ENCODE measurements around the gene GMIP. TPM values are rescaled to one million over a fixed set of nuclear protein-coding genes. Genes with fewer than 3 reads are reported as not detected.

The GMIP gene
- total and polyA plus RNA-seq, 4 donors, result 0.89 to 6.5 (median 4.3) TPM

DNA sequence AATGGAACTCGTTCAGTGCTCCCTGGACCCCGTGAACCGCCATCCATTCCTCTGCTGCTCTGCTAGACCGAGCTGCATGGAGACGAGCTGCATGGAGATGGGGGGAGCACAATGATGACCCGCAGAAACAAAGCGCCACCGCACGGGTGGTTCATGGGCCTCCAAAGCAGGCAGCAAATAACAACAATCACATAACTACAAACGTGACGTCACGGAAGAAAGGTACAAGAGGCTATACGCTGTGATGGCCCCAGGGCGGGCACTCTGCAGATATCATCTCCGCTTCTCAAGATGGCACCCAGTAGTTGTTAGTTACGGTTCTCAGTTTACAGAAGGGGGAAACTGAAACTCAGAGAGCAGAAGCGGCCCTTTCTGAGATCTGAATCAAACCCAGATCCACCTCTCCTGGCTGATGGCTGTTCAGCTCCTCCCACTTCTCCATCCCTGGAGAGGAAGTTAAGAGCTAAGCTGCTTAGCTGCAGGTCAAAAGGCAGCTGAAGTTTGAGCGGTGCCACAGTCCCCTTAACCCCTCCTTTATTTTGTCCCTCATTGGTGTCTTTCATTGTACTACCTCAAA lies 18.3 kb upstream of the GMIP start:
- H3K9ac ChIP-seq (ENCODE audit: low read depth in 1 of 2, low read length in 2 of 2), result no peak overlapping the region
- no peak for DNase-seq (ENCODE audit: low spot score)
- H3K4me1 ChIP-seq (ENCODE audit: control insufficient read depth in 4 of 4, insufficient read depth in 4 of 4, low read length in 3 of 4), result peaks cover 4 to 20% (median 17%) of the 10 kb centered on the region in 4 donors
- no peaks in the 10 kb centered on the region for H3K27me3 ChIP-seq (ENCODE audit: control insufficient read depth in 4 of 4, insufficient read depth in 4 of 4, low read length in 3 of 4)
- no peak overlapping the region for H3K4me3 ChIP-seq (ENCODE audit: low read depth in 1 of 3, low read length in 3 of 3)
- no peaks in the 10 kb centered on the region for H3K9me3 ChIP-seq (ENCODE audit: control insufficient read depth in 4 of 4, low read length in 3 of 4)
- WGBS, result 81% methylated on average over 18 of the region's 18 CpGs
- H3K27ac ChIP-seq (ENCODE audit: low read depth in 1 of 2, low read length in 2 of 2), result no peak overlapping the region
- TF ChIP-seq, protein P1, sequence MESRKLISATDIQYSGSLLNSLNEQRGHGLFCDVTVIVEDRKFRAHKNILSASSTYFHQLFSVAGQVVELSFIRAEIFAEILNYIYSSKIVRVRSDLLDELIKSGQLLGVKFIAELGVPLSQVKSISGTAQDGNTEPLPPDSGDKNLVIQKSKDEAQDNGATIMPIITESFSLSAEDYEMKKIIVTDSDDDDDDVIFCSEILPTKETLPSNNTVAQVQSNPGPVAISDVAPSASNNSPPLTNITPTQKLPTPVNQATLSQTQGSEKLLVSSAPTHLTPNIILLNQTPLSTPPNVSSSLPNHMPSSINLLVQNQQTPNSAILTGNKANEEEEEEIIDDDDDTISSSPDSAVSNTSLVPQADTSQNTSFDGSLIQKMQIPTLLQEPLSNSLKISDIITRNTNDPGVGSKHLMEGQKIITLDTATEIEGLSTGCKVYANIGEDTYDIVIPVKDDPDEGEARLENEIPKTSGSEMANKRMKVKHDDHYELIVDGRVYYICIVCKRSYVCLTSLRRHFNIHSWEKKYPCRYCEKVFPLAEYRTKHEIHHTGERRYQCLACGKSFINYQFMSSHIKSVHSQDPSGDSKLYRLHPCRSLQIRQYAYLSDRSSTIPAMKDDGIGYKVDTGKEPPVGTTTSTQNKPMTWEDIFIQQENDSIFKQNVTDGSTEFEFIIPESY (IDR thresholded peaks at IDR 0.05), result no peak
- TF ChIP-seq FOXA1 (IDR thresholded peaks at IDR 0.05) (no peak), NR2F2 (IDR thresholded peaks at IDR 0.05) (no peak), TAF1 (conservative IDR thresholded peaks at IDR 0.05) (no peak), SP1 (IDR thresholded peaks at IDR 0.05) (no peak), RXRA (IDR thresholded peaks at IDR 0.05) (no peak), JUND (IDR thresholded peaks at IDR 0.05) (no peak), HNF4A (conservative IDR thresholded peaks at IDR 0.05) (no peak)
- TF ChIP-seq, protein P2, sequence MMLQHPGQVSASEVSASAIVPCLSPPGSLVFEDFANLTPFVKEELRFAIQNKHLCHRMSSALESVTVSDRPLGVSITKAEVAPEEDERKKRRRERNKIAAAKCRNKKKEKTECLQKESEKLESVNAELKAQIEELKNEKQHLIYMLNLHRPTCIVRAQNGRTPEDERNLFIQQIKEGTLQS (IDR thresholded peaks at IDR 0.05), result no peak
- TF ChIP-seq, protein P3, sequence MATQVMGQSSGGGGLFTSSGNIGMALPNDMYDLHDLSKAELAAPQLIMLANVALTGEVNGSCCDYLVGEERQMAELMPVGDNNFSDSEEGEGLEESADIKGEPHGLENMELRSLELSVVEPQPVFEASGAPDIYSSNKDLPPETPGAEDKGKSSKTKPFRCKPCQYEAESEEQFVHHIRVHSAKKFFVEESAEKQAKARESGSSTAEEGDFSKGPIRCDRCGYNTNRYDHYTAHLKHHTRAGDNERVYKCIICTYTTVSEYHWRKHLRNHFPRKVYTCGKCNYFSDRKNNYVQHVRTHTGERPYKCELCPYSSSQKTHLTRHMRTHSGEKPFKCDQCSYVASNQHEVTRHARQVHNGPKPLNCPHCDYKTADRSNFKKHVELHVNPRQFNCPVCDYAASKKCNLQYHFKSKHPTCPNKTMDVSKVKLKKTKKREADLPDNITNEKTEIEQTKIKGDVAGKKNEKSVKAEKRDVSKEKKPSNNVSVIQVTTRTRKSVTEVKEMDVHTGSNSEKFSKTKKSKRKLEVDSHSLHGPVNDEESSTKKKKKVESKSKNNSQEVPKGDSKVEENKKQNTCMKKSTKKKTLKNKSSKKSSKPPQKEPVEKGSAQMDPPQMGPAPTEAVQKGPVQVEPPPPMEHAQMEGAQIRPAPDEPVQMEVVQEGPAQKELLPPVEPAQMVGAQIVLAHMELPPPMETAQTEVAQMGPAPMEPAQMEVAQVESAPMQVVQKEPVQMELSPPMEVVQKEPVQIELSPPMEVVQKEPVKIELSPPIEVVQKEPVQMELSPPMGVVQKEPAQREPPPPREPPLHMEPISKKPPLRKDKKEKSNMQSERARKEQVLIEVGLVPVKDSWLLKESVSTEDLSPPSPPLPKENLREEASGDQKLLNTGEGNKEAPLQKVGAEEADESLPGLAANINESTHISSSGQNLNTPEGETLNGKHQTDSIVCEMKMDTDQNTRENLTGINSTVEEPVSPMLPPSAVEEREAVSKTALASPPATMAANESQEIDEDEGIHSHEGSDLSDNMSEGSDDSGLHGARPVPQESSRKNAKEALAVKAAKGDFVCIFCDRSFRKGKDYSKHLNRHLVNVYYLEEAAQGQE (IDR thresholded peaks at IDR 0.05), result no peak
- peaks cover 8 to 27% (median 16%) of the 10 kb centered on the region in 4 donors for H3K36me3 ChIP-seq (ENCODE audit: control insufficient read depth in 4 of 4, insufficient read depth in 3 of 4, low read depth in 1 of 4, low read length in 3 of 4)

DNA sequence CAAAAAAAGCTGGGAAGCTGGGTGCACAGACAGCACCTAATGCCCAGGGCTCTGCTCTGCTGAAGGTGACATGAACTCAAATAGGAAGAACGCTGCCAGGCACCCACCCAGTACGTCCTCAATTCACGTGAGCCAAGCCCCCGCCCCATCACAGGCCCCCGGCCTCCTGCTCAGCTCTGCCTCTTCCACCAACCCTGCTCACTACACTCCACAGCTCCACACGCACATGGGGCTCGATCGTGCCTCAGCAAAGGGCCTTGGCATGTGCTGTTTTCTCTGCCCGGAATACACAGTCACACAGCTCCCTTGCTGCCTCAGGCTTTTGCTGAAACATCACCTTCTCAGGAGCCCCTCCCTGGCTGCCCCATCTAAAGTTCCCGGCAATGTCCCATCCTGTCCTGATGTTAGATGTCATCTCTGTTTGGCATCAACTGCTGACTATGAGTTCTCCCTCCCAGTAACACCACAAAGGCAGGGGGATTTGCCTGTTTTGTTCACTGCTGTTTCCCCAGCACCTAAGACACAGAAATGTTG lies 17.8 kb upstream of the GMIP start:
- Histone ChIP-seq H3K4me3 (ENCODE audit: low read depth in 1 of 3, low read length in 3 of 3) (no peak overlapping the region), H3K27ac (ENCODE audit: low read depth in 1 of 2, low read length in 2 of 2) (no peak overlapping the region), H3K36me3 (ENCODE audit: control insufficient read depth in 4 of 4, insufficient read depth in 3 of 4, low read depth in 1 of 4, low read length in 3 of 4) (peaks cover 11 to 33% (median 22%) of the 10 kb centered on the region in 4 donors), H3K27me3 (ENCODE audit: control insufficient read depth in 4 of 4, insufficient read depth in 4 of 4, low read length in 3 of 4) (no peaks in the 10 kb centered on the region), H3K9ac (ENCODE audit: low read depth in 1 of 2, low read length in 2 of 2) (no peak overlapping the region), H3K9me3 (ENCODE audit: control insufficient read depth in 4 of 4, low read length in 3 of 4) (no peaks in the 10 kb centered on the region), H3K4me1 (ENCODE audit: control insufficient read depth in 4 of 4, insufficient read depth in 4 of 4, low read length in 3 of 4) (peaks cover 4 to 20% (median 17%) of the 10 kb centered on the region in 4 donors)
- DNase-seq (ENCODE audit: low spot score), result no peak
- 90% methylated on average over 10 of the region's 10 CpGs for WGBS
- TF ChIP-seq, protein P3 (IDR thresholded peaks at IDR 0.05), result no peak
- TF ChIP-seq EGR1 (IDR thresholded peaks at IDR 0.05; ENCODE audit: low read depth in 2 of 2), result no peak
- TF ChIP-seq HNF4A (conservative IDR thresholded peaks at IDR 0.05), result no peak
- no peak for TF ChIP-seq GABPA (IDR thresholded peaks at IDR 0.05 in 1 of 2, conservative IDR thresholded peaks at IDR 0.05 in 1 of 2)
- no peak for TF ChIP-seq NR2F2 (IDR thresholded peaks at IDR 0.05)
- no peak for TF ChIP-seq TAF1 (conservative IDR thresholded peaks at IDR 0.05)
- TF ChIP-seq YY1 (IDR thresholded peaks at IDR 0.05), result no peak
- TF ChIP-seq FOXA2 (IDR thresholded peaks at IDR 0.05), result no peak
- TF ChIP-seq SP1 (IDR thresholded peaks at IDR 0.05), result no peak
- TF ChIP-seq FOXA1 (IDR thresholded peaks at IDR 0.05), result no peak
- TF ChIP-seq, protein P4, sequence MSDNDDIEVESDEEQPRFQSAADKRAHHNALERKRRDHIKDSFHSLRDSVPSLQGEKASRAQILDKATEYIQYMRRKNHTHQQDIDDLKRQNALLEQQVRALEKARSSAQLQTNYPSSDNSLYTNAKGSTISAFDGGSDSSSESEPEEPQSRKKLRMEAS (IDR thresholded peaks at IDR 0.05), result no peak
- TF ChIP-seq JUND (IDR thresholded peaks at IDR 0.05), result no peak
- no peak for TF ChIP-seq RAD21 (IDR thresholded peaks at IDR 0.05)
- TF ChIP-seq, protein P2 (IDR thresholded peaks at IDR 0.05), result no peak
- TF ChIP-seq, protein P1 (IDR thresholded peaks at IDR 0.05), result no peak

All from liver (tissue), 9 donors.